Measurements from ENCODE around the gene EML1. TPM values are rescaled to one million over a fixed set of nuclear protein-coding genes. Genes with fewer than 3 reads are reported as not detected.

Gene EML1
- total and polyA plus RNA-seq, 2 donors from 2014 or later, result 7.9 to 35.9 TPM

- FAIRE-seq (no peak), DNase-seq (peak in 1 of 5 donors; percentile 71)
- H3K27me3 ChIP-seq (ENCODE audit: control insufficient read depth, insufficient read depth, low read length), result no peaks in the 10 kb centered on the region
- peaks cover 4 to 36% (median 15%) of the 10 kb centered on the region in 3 donors for H3K4me1 ChIP-seq (ENCODE audit: control insufficient read depth in 2 of 3, insufficient read depth in 2 of 3, low read depth in 1 of 3, low read length in 3 of 3)
- H3K9me3 ChIP-seq (ENCODE audit: control insufficient read depth in 2 of 3, insufficient read depth in 1 of 3, low read length in 3 of 3), result no peaks in the 10 kb centered on the region
- H3K4me3 ChIP-seq (ENCODE audit: low read length in 3 of 3), result no peak overlapping the region
- no peak for TF ChIP-seq CTCF (IDR thresholded peaks at IDR 0.05; ENCODE audit: borderline replicate concordance, extremely low read depth, insufficient read depth)
- intact Hi-C loops (cut with DNase I), result no loop called here
- H3K36me3 ChIP-seq (ENCODE audit: control insufficient read depth in 2 of 3, insufficient read depth in 3 of 3, low read length in 3 of 3), result no peaks in the 10 kb centered on the region
- no peak overlapping the region for H3K27ac ChIP-seq (ENCODE audit: low read depth in 2 of 2, low read length in 2 of 2)
- no peak overlapping the region for H3K9ac ChIP-seq (ENCODE audit: low read length in 3 of 3)
Observed at GRCh38 chr14:99747582-99748330, 45.5 kb upstream of the EML1 start.

GRCh38 chr14:99748529-99748928 lies 44.7 kb upstream of the EML1 start:
- no peak for FAIRE-seq
- H3K27ac ChIP-seq (ENCODE audit: low read depth in 2 of 2, low read length in 2 of 2), result no peak overlapping the region
- no peaks in the 10 kb centered on the region for H3K27me3 ChIP-seq (ENCODE audit: control insufficient read depth, insufficient read depth, low read length)
- no peak overlapping the region for H3K4me3 ChIP-seq (ENCODE audit: low read length in 3 of 3)
- H3K36me3 ChIP-seq (ENCODE audit: control insufficient read depth in 2 of 3, insufficient read depth in 3 of 3, low read length in 3 of 3), result no peaks in the 10 kb centered on the region
- TF ChIP-seq CTCF (IDR thresholded peaks at IDR 0.05; ENCODE audit: borderline replicate concordance, extremely low read depth, insufficient read depth), result no peak
- no peak for DNase-seq
- no peaks in the 10 kb centered on the region for H3K9me3 ChIP-seq (ENCODE audit: control insufficient read depth in 2 of 3, insufficient read depth in 1 of 3, low read length in 3 of 3)
- intact Hi-C loops (cut with DNase I), result no loop called here
- H3K9ac ChIP-seq (ENCODE audit: low read length in 3 of 3), result no peak overlapping the region
- peaks cover 4 to 42% (median 15%) of the 10 kb centered on the region in 3 donors for H3K4me1 ChIP-seq (ENCODE audit: control insufficient read depth in 2 of 3, insufficient read depth in 2 of 3, low read depth in 1 of 3, low read length in 3 of 3)

- peaks cover 4 to 46% (median 15%) of the 10 kb centered on the region in 3 donors for H3K4me1 ChIP-seq (ENCODE audit: control insufficient read depth in 2 of 3, insufficient read depth in 2 of 3, low read depth in 1 of 3, low read length in 3 of 3)
Observed at GRCh38 chr14:99749142-99749541, 44.1 kb upstream of the EML1 start.

More at GRCh38 chr14:99749142-99749541, 44.1 kb upstream of the EML1 start:
- Histone ChIP-seq H3K9ac (ENCODE audit: low read length in 3 of 3) (no peak overlapping the region), H3K36me3 (ENCODE audit: control insufficient read depth in 2 of 3, insufficient read depth in 3 of 3, low read length in 3 of 3) (no peaks in the 10 kb centered on the region), H3K27me3 (ENCODE audit: control insufficient read depth, insufficient read depth, low read length) (no peaks in the 10 kb centered on the region), H3K4me3 (ENCODE audit: low read length in 3 of 3) (no peak overlapping the region), H3K27ac (ENCODE audit: low read depth in 2 of 2, low read length in 2 of 2) (no peak overlapping the region), H3K9me3 (ENCODE audit: control insufficient read depth in 2 of 3, insufficient read depth in 1 of 3, low read length in 3 of 3) (no peaks in the 10 kb centered on the region)
- DNase-seq (peak in 1 of 5 donors; percentile 58), FAIRE-seq (no peak)
- intact Hi-C loops (cut with DNase I), result no loop called here
- TF ChIP-seq CTCF (IDR thresholded peaks at IDR 0.05; ENCODE audit: borderline replicate concordance, extremely low read depth, insufficient read depth), result no peak
